HG02870 (cell line): Measurements from ENCODE around the gene GABRB1.

Source experiments
- ATAC-seq: cut with Tn5 transposase; IDR thresholded peaks from one replicate; pipeline ENCODE4 v1.9.1; 2021; ENCODE audit warnings: mild to moderate bottlenecking, moderate library complexity; ENCODE audit not compliant: unreplicated experiment

The GABRB1 gene

DNA sequence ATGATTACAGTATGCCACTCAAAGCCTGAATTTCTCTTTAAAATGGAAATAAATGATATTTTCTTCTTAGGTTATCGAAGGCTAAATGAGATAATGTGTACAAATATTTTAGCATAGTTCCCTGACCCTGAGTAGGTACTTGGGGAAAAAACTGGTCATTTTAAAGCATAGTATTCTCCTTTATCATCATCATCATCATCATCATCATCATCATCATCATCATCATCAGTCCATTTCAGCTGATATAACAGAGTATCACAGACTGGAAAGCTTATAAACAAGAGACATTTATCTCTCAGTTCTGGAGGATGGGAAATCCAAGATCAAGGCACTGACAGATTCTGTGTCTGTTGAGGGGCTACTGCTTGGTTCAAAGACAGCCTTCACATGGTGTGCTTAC is 13.9 kb downstream of the GABRB1 start:
- ATAC-seq, result no peak

DNA sequence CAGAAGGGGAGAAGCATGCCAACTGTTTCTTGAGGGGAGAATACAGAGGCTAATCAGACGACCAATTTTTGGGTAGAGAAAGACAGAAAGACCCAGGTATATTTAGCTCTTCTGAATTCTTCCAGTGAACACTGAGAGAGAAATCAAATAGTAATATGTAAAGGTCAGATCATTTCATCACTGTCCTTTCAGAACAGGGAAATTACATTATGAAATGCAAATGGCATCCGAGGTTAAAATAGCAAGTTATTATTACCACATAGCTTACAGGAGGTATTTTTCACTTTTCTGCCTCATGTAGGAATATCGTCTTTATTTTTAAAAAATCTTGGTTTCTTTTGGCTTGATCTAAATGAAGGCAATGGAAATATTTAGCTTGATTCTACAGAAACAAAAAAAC is 18.0 kb downstream of the GABRB1 start:
- no peak for ATAC-seq

DNA sequence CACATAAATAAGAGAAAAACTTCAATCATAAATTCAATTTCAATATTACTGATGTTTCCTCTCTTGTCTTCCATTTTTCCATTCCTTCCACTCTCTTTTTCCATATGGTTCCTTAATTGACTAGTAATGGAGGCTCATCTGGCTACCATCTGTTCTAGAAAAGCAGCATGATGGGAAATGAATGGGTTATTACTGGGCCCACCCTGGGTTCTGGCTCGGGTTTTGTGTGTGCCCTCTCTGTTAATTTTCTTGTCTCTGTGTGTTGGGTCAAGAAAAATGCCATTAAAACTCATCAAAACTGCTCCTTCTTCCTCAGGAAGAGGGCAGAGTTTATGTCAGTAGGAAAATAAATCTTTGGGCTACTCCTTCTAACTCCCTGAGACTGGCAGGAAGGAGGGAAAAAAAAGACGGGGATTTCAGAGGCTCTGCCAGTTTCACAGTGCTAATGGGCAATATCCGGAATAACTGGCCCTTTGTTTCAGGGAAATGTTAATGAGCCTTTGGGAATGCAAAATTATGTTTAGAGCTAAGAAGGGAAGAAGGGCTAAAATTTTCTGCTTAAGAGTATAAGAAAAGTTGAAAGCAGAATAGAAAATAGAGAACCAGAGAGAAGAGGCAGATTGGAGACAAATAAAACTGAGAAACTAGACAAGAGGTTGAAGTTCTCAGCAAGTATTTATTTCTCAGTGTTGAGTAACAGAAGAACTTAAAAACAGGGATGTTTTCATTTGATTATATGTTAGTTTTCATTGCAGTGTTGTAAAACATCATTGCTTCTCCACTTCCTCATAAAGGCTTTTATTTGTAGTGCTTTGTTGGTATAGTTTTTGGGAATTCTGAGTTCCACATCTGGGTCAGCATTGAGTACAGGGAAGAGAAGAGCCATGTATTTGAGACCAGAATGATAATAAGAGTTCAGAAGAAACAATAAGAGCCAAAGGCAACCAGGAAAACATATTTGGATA is 19.7 kb downstream of the GABRB1 start:
- no peak for ATAC-seq

DNA sequence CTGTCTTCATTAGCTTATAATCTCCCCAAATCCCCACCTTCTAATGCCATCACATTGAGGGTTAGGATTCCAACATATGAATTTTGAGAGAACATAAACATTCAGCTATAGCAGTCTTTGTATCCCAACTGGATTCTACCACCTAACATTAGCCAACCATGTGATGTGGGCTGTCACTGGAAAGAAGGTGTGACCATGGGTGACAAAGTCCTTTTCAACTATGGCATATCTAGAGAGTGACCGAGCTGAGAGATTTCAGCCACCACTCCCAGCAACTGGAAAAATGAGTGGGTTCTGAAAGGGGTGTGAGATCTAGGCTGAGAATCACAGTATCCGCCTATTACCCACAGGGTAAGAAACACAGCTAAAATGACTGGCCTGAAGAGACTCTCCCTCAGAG is 22.1 kb downstream of the GABRB1 start:
- ATAC-seq, result no peak

DNA sequence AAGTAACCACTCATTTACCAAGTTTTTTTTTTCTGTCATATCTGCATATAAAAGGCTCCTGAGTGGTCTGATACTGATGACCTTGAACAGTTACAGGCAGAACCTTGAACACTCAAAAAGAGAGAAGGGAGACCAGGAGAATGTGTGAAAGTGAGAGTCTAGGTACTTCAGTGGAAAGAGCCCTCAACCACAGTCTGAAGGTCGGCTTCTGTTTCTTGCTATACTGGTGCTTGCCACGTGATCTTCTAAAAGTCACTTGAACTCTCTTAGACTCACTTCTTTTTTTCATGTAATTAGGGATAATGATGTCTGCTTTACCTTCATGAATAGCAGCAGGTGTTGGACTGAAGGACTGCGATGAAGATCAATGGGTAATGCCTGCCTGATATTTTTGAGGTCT is 22.8 kb downstream of the GABRB1 start:
- peak; percentile 78 for ATAC-seq

DNA sequence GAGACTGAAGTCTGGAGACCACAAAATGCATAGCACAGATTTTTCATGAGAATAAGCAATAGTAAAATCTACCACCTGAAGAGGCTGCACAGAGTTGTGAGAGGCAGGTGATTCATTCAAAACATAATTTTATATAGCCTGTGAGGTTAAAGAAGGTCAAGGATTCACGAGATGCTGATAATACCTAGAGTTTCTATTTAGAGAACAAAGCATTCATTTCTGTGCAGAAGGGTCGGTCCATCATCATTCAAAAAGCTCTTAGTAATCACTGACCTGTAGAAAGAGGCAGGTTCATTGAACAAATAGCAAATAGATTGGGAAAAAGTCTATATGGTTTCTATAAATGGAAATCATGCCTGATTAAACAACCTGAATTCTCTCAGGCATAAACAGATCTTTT is 26.6 kb downstream of the GABRB1 start:
- ATAC-seq, result no peak

DNA sequence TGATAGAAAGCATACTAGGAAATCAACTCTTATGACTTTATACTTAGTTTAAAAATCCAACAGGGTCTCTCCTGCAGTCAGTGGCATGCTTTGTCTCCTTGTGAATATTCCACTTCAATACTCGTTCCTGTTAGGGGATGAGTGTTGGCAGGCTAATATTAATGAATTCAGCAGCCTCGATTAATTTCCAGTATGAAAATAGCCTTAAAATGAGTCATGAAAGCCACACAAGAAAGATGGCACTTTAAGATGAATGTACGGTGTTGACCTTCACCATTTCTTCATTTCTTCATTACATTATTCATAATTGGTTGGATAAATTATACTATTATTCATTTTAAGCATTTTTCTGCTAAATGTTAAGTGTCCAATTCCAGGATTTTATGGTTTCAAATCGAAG is 29.2 kb downstream of the GABRB1 start:
- ATAC-seq, result no peak

DNA sequence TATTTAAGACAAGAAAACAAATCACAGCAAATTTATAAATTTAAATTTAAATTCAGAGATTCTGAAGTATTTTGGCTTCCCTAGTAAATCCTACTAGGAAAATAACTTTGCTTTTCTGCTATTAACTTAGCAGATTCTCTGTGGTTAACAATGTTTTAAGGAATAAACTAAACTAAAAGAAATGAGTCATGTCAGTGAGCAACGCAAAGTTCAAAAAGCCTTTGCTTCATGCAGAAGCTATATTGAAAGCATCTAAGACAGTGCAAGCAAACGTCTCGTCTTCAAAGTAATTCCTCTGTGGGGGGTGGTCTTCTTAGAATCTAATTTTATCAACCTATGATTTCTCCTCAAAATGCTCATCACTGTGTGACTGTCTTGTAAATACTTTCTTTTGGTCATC is 30.1 kb downstream of the GABRB1 start:
- no peak for ATAC-seq

DNA sequence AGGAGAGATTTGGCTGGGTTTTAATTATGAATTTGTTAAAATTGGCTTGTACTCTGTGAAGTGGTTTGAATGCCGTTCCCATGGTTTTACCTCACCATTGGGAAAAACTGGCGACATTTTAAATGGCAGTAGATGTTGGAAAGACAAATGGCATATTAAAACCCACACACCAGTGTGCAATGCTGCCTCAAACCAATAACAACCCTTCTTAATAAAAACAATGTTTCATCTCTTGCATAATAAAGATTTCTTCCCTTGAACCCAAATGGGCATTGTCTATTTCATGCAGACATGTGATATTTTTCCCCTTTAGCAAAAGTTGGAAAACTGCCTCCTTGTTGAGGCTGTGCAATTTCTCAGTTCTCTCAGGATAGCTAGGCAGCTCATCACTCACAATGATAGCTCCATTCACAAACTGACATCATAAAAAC is 33.7 kb downstream of the GABRB1 start:
- ATAC-seq, result no peak

DNA sequence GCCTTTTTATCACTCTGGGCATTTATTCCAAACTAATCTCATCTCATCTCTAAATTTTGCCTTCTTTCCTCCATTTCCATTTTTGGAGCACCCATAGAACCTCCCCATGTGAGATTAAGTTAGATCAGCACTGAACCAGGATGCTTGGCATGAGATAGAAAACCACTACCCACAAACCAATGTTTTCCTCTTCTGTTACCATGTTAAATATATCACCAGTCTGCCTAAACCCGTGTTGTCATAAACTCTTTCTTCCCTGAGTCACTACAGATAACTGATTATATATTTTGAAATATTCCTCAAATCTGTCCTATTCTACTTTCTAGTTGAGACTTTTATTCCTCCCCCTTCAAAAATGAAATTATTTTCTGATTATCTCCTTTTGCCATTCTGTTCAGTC is 37.6 kb downstream of the GABRB1 start:
- no peak for ATAC-seq

DNA sequence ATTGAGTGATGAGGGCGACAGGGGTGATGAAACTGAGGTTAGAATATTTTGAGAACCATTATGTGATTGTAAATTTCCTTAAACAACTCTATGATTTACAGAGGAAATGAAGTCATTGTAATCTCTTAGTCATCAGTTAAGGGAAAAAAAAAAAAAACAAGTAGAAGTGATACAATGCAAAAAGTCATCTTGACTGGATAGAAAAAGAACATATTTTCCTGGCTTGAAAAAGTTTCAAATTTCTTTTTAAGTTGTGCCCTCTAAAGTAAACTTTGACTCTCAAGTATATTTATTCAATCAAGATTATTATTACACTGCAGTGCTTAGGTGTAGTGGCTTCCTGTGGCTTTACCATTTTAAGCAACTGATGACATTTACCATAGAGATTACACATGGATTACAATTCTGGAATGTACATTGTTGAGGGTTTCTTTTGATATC is 40.6 kb downstream of the GABRB1 start:
- ATAC-seq, result no peak

DNA sequence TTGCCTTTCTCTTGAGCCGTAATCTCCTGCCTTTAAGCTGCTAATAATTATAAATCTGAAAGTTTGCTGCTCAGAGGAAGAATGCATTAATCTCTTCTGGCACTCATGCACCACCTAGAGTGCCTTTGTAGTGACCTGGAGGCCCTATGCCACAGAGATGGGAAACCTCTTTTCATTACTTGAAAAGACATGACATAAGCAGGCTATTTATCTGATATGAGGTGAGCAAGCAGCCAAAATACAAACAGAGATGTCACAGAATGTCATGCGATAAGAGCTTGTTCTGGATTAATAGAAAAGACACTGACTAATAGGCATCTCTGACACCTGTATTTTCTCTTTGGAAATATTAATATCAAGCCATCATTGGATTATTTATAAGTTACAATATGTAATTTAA is 42.3 kb downstream of the GABRB1 start:
- no peak for ATAC-seq

DNA sequence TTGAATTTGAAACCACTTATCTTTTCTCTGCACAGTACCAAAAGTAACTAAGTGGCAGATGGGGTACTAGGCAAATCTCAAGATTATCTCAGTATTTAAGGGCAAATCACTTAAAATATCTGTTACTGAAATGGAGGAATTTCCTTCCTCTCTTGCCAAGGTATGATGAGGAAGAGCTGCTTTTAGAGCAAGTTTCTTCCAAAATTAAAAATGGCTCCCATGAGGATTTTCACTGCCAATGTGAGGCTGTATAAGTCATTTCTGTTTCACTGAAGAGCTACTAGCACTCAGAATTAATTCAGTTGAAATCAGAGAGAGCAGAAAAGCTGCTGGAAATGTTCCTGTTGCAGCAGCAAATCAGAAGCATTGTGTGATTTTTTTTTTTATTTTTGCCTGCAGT is 43.4 kb downstream of the GABRB1 start:
- no peak for ATAC-seq

DNA sequence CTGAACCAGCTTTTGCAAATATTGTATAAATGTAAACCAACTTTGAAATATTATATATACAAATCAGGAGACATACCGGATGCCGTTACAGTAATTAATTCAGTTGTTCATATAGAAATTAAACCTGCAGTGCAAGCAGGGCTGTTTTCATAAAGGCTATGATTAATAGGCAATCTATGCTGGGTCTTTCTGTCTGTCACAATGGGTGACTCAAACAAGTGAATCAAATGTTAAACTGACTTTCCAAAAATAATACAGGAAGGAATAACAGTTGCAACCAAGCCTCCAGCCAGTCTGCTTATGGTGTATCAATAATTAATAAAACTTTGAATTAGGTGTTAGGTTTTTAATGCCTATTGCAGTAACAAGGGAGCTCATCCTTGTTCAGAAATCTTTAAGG is 43.9 kb downstream of the GABRB1 start:
- no peak for ATAC-seq

DNA sequence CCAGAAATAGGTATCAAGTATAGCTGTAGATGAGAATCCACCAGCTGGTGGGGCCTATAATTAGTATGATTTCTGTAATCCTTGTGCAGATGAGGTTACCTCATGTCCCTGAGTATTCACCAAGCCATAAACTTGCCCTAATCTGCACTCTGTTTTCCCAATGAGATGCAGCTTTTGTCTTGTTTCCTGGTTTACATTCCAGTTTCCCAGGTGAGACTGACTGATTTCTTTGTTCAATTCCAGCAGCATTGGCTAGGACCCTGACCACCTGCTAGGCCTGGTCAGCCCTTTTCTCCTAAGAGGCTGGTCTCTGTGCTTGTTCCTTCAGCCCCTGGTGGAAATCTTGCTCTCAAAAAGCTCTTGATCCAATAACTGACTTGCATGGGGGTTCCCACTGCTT is 44.6 kb downstream of the GABRB1 start:
- ATAC-seq, result no peak

DNA sequence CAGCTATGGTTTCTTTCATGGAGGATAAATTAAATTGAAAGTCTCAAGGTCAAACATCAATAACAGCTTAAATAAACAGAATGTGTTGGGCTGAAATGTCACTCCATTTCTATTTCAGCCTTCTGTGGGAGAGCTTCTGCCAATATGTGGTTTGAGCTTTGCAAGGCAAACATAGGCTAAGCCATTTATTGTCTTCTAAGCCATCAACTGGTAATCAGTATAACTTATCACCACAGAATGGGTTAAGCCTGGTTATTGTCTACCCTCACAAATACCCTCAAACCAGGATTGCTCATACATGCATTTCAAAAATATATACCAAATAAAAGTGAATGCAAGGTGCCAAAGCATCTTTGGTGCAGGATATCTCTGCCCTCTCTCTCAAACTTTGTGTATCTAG is 52.7 kb downstream of the GABRB1 start:
- no peak for ATAC-seq

DNA sequence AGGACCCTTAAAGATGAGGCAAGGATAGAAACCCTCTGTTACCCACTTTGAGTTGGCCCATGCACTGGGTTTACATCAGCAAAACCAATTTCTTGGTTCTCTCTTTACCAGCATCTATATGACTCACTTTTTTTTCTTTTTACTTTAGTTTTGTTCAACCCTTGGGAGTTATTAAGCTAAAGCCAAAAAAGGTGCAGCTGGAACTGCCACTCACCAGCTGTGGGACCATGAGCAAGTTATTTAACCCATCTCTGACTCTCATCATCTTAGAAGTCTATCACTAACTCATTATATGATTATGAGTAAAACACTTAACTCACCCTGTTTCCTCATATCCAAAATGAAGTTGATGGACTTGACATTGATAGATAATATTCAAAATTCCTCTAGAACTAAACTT is 53.4 kb downstream of the GABRB1 start:
- ATAC-seq, result no peak

DNA sequence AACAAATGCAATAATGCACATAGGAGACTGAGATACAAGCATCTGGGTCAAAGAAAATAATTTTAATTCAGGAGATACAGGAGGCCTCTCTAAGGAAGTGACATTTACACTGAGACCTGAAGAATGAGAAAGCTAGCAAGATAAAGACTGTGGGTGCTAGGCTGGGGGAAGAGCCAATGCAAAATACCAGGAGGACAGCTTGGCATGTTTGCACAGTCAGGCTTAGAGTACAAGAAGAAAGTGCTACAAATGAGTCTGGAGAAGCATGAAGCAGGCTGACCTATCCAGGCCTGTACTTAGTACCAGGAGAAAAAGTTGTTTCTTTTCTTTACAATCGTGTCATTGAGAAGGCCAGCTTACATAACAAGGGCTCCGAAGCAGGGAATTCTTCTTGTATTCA is 56.9 kb downstream of the GABRB1 start:
- no peak for ATAC-seq

DNA sequence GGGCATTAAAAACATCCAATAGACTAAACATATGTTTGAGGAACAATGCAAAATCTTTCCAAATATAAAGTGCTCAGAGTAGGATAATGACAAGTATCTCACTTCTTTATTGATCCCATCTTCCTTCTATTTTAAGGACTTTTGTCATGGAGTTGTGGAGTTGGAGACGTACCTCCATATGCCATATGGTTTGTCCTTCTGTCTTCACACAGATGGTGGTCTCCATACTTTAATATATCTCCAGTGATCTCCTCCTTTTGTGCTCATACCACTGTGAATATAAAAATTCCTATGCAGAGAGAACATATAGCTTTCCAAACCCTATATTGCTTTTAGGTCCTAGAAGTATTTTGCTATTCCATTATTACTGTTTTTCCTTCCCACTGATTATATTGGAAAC is 64.5 kb downstream of the GABRB1 start:
- no peak for ATAC-seq

DNA sequence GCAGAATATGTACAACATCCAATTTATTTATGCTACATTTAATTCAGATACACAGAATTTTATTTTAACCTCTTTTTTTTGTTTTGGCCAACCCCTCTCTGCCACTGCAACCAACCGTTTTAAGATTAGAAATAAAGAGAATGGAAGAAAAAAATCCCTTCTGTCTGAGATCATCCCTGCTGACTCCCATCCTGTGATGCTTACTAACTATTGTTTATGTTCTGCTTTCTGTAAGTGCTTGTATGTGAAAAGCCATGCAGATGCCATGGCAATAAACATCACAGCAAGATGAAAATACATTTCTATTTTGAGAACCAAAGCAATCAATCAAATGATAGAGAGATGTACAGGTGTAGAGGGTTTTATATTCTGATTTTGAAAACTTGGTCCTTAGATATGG is 70.1 kb downstream of the GABRB1 start:
- no peak for ATAC-seq

DNA sequence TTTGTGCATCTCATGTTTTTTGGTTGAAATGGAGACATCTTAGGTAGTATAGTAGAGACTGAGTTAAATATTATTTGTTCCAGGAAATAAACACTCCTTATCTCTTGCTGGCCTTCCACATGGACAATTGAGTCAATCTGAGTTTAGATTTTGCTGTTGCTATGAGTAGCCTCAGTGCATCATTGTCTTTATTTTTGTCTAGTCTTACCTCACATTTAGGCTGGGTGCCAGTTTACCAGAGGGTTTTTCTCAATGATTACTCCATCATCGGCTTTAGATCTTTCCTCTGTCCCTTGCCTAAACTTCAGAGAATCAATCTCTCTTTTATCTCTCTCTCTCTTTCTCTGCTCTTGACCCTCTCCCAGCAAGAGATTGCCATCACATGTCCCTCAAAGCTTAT is 73.6 kb downstream of the GABRB1 start:
- ATAC-seq, result no peak

DNA sequence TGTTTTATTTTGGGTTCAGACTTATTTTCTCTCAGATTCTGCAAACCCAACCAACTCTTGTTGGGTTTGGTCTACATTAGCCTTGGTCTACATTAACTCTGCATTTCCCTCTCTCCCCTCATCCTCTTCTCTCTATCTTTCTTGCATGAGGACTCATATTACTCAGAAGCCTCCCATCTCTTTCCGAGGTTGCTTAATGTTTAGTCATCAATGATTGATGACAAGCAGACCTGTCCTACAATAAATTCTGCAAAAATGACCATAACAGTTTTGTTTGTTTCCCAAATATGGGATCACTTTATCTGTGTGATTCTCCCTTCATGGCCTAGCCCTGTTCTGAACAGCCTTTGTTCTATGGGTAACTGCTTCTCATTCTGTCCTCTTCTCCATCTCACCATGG is 75.2 kb downstream of the GABRB1 start:
- no peak for ATAC-seq

DNA sequence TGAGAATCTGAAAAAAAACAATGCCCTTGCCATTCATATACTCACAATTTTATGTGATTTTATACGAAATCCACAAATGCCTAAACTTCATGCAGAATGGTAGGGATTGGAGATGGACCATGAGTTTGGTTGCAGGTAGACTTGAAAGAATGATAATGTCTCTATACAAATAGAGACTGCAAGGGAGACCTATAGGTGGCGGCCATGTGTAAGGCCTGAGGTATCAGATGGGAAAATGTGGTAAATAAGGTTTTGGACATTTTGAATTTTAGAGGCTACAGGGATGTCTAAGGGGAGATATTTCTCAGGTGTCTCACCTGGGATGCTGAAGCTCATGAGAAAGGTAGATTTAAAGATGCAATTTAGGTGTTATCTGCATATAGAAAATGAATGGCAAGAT is 78.0 kb downstream of the GABRB1 start:
- ATAC-seq, result no peak
